GM18511 (cell line): ENCODE results near the gene SKIC8.

Source experiments
- ATAC-seq: cut with Tn5 transposase; IDR thresholded peaks from one replicate; pipeline ENCODE4 v1.9.1; 2021; ENCODE audit warnings: mild to moderate bottlenecking, moderate library complexity; ENCODE audit not compliant: unreplicated experiment

The SKIC8 gene

GRCh38 chr15:78301326-78301725 is 1.9 kb upstream of the SKIC8 start:
- no peak for ATAC-seq

DNA sequence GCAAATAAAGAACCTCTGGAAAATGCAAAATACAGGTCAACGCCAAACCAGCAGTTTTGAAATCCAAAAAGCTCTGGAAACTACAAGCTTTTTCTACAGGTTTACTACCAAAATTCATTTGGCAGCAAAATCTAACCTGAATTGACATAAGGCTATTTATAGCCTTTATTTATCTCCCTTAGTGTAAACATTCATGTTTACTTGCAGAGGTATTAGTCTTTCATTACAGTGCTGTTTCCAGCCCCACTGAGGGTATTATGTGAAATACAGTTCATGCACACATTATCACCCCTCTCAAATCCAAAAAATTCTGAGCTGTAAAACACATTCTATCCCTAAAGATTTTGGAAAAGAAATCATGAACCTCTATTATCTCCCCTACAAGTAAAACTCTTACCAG is 7.2 kb downstream of the SKIC8 start:
- ATAC-seq = no peak

- no peak for ATAC-seq
Measured at GRCh38 chr15:78291698-78292097, 7.7 kb downstream of the SKIC8 start.

- ATAC-seq = no peak
Measured at GRCh38 chr15:78291052-78291451, 8.4 kb downstream of the SKIC8 start.

DNA sequence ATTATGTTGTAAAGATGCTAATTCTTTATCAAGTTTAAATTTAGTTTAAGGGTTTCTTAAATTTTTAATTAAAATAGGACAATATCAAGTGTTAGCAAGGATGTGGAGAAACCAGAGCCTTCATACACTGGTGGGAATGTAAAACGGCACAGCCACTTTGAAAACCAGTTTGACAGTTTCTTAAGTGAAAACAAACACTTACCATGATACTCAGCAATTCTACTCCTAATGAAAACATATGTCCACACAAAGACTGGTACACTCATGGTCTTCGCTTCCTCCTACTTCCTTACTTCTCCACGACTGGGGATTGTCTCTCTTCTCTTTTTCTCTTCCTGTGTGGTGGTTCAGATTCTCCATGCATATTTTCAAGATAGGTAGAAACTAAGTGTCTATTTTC is 9.2 kb downstream of the SKIC8 start:
- ATAC-seq = no peak

DNA sequence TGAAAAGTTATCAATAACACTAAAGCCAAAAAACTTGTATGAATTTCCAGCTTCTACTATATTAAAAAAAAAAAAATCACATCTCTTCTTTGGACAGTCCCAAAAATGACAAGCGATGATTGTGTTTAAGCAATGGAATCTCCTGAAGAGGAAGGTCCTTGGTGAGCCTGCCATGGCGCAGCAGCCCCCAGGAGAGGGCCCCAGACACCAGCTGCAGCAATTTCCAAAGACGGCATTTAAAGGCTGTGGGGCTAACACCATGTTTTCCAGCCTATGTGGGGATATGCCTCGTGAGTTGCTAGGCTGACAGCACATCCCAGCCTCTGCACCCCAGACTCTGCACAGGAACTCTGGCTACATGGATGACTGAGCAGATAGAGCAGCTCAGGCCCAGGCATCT is 14.7 kb downstream of the SKIC8 start:
- ATAC-seq = no peak

GRCh38 chr15:78282324-78282723 is 17.1 kb downstream of the SKIC8 start:
- ATAC-seq = no peak

GRCh38 chr15:78280319-78281072 is 18.9 kb downstream of the SKIC8 start:
- no peak for ATAC-seq

- ATAC-seq = no peak
Measured at GRCh38 chr15:78276064-78276943, 23.1 kb downstream of the SKIC8 start.

DNA sequence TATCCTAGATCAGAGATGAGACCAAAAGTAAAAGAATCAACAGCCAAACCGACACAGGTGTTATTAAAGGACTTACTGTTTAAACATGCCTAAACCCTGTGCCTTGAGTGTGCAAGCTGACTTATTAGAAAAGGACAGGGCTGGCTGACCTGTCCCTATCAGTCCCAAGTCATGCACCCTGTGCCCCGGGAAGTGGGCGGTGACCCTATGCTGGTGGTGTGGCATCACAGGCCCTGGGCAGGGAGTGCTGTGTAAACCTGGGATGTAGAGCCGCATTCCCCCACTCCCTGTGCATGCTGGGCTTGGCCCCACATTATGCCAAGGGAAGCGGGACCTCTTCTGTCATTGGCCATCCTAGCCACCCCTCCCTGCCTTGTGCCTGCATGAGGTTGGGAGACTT is 24.4 kb downstream of the SKIC8 start:
- ATAC-seq = no peak

DNA sequence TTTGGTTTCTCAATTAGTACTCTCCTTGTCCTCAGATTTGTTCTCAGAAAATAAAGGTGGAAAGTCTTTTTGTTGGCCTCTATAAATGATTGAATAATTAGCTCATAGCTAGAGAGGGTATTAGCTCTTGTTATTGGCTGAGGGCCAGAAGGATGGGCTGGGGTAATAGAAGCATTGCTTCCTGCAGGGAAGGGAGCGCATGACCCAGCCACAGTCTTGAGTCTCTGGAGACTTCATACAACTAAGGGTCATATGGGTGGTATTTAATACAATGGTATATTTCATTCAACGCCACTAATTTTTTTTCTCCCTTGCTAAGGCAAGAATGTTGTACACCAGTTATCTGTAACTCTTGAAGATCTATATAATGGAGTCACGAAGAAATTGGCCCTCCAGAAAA is 26.6 kb downstream of the SKIC8 start:
- ATAC-seq = no peak

- ATAC-seq = no peak
Measured at GRCh38 chr15:78272316-78272715, 27.1 kb downstream of the SKIC8 start.

DNA sequence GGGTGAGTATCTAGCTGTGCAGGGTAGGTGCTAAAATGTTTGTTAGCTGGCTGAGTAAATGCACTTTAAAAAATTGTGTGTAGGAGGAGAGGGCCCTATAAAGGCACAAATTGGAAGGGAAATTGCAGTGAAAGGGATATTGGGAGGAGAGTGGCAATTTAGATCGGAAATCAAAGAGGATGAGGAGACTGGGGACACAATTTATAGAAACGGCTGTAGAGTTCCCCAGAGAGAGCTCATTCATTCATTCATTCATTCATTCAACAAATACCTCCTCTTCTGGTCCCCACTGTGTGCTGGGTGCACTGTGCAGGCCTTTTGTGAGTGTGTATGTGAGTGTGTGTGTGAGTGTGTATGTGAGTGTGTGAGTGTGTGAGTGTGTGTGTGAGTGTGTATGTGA is 32.6 kb downstream of the SKIC8 start:
- no peak for ATAC-seq

- no peak for ATAC-seq
Measured at GRCh38 chr15:78266229-78266628, 33.2 kb downstream of the SKIC8 start.

- ATAC-seq = no peak
Measured at GRCh38 chr15:78265752-78266224, 33.6 kb downstream of the SKIC8 start.

- ATAC-seq = no peak
Measured at GRCh38 chr15:78265137-78265460, 34.3 kb downstream of the SKIC8 start.

DNA sequence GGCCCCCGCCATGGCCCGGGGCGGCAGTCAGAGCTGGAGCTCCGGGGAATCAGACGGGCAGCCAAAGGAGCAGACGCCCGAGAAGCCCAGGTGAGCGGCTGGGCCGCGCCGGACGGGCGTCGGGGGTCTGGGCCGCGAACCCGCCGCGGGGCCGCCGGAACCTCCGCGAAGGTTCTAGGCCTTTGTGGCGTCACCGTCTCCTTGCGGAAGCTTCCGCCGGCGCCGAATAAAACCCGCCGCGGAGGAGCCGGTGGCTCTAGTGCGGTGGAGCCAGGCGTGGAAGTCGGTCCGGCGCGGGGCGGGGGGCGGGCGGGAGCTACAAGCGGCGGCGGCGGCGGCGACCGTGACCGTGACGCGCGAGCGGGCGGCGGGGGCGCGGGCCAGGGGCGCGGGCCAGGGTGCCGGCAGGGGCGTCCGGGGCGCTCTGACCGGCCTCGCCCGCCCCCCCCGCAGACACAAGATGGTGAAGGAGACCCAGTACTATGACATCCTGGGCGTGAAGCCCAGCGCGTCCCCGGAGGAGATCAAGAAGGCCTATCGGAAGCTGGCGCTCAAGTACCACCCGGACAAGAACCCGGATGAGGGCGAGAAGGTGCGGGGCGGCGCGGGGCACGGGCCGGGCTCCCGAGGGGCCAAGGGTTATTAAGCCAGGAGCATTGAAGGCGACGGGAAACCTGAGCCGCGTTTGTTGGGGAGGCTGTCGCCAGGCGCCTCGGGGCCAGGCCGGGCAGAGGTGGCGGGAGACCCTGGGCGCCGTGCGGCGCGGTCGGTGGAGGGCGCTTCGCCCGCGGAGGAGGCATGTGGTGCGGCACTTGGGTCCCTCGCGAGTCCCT is 34.9 kb downstream of the SKIC8 start, which contains the start of gene DNAJA4:
DNAJA4 (plus strand) TSS at position 259 of the 833 bp plus-strand sequence; CDS start at position 461, 202 bp downstream.
- no peak for ATAC-seq

GRCh38 chr15:78263907-78264303 is 35.5 kb downstream of the SKIC8 start:
- no peak for ATAC-seq

- ATAC-seq = no peak
Measured at GRCh38 chr15:78263351-78263781, 36.0 kb downstream of the SKIC8 start.

GRCh38 chr15:78261062-78261461 is 38.3 kb downstream of the SKIC8 start:
- ATAC-seq = no peak

DNA sequence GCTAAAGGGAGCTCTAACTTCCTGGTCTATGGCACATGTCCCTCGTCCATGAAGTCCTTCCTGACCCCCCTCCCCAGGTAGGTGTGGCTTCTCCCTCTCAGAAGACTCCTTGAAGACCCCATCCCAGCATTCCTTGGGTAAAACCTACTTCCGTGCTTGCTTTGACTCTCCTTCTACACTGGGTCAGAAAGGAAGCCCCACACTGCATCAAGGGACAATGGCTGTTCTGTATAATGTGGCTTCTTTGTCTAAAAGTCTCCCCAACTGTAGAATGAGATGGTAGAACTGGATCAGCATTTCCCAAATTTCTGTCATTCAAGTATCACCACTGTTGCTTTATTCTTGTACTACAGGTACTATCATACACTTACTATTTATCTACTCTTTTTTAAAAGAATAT is 38.9 kb downstream of the SKIC8 start:
- no peak for ATAC-seq
